Measurements from ENCODE around the gene UNCX.
A peak's percentile ranks its signal among the peaks of the same experiment; 100 is the strongest.

UNCX gene

DNA sequence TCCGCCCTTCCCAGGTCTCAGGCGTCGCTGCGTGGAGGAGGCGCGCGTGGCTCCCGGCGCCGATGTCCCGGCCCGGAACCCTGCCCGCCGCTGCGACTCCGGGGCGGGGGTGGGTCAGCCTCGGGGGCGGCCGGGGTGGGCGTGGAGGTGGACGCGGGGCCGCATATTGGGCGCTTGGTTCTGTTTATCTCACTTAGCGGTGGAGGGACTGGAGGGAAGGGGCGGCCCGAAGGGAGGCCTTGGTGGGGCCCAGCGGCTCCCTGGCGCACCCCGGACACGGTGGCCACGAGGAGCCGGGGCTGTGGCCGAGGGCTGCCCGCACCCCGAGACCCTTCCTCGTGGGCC is 8.6 kb downstream of the UNCX start:
- DNase-seq, result no peak
- intact Hi-C loops (cut with DNase I), result no loop called here

DNA sequence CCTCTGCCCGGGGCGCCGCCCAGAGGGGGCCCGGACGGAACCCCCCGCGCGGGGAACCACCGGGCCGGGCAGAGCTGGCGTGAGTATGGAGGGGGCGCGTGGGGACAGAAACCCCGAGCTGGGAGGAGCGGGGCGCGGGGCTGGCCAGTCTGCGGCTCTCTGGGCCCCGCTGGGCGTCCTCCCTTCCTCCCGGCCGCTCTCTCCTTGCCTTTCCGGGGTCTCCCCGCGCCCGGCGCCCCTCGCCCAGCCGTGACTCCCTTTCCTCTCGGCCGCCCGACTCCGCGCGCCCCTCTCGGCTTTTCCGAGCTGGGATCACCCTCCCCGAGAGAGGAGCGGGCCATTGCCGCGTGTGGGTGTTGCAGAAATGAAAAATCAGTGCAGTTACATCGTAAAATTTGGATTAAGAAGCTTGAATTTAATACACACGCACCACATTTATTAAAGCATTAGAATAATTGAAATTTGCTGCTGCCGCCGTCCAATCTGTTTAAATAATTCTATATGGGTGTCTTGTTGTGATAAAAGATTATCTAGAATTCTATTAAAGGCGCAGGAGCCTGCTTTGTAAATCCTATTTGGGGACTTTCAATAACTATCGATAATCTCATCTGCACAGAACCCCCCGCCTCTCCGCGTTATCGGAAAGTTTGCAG is 9.1 kb downstream of the UNCX start:
- DNase-seq, result peak in 2 of 10 donors; percentile 61 to 70
- intact Hi-C loops (cut with DNase I), result no loop called here

DNA sequence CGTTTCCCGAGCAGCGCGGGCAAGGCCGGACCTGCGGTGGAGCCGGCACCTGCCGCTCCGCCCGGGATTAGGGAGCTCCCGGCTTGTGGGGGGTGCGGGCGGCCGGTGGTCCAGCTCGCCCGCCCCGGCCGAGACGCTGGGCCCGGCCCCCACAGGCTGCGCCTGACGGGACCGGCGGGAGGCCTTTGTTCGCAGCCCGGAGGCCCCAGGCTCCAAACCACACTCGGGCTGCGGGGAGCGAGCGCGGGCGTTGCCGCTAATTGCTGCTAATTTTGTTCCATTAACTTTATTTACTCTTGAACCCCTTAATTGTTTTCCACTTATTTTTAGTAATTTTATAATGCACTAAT is 9.6 kb downstream of the UNCX start:
- intact Hi-C loops (cut with DNase I), result no loop called here
- peak in 3 of 10 donors; percentile 4 to 25 (median 9) for DNase-seq

DNA sequence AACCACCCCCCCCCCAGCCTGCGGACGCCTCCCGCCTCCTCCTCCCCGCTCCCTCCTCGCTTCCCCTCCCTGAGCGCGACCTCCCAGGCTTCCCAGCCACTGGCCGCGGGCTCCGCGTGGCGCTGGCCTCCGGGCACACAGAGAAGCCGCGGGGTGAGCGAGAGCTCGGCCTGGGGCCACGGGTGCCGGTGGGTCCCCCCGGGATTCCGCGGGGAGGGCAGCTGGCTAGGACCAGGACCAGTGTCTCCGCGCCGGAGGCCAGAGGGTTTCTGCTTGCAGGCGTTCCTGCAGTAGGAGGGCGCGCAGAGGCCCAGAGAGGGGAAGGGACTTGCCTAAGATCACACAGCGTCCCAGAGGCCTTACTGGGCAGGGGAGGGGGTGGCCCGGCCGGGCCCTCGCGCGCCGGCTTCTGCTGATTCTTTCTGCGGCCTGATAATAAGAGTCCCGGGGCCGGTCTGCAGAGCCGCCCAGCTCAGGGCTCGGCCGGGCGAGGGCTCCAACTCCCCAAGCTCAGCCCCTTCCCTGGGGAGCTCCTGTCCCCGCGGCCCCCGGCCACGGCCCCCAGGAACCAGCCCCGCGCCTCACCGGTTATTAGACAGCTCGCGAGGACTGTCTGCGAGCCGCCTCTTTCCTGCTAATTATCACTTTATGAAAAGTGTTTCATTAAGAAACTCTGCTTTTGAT is 10.1 kb downstream of the UNCX start:
- intact Hi-C loops (cut with DNase I), result no loop called here
- DNase-seq, result peak in 3 of 10 donors; percentile 16 to 76 (median 61)

DNA sequence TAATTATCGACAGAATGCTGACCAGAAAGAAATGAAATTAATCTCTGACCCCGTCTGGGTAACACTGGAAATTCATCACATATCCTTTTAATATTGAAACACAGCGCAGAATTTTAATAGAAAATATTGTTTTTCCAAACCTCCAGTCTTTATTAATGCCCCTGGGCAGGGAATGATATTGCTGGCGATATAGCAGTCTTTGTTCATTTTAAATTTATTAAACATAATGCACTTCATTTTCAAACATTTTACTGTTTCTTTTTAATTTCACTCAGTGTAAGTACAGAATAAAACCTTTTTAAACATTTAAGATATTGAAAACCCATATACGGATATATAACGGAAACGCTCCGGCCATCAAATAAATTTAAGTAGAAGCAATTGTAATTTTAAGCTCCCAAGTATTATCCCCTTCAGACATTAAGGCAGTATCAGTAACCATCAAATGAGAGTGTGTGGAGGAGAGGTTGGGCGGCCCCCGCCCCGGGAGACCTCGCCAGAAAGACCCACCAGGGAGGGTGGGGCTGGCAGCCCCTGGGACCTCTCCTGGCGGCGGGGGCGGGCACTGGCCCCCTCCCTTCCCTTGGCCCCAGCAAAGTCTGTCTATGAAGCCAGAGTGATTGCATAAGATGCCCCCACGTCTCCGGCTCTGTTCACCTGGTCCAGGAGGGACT is 10.8 kb downstream of the UNCX start:
- intact Hi-C loops (cut with DNase I), result no loop called here
- no peak for DNase-seq

DNA sequence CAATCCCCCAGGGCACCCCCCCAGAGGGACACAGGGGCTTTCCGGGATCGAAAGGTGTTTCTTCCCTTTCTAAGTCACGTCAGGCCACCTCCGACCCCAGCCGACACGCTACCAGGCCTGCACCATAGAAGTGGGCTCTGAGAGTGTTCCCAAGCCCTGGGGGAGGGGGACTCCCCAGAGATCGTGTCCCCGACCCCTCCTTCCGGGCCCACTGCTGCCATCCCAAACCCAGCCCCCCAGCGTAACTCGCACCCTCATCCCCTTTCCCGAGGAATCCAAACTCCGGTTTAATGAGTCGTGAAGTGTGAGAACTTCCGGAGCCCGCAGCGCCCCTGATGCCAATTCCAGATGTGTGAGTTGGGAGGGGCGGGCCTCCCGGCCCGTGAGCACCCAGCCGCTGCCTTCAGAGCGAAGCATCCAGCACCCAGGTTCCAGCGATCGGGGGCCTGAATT is 11.3 kb downstream of the UNCX start:
- intact Hi-C loops (cut with DNase I), result no loop called here
- peak in 2 of 10 donors; percentile 41 to 57 for DNase-seq

DNA sequence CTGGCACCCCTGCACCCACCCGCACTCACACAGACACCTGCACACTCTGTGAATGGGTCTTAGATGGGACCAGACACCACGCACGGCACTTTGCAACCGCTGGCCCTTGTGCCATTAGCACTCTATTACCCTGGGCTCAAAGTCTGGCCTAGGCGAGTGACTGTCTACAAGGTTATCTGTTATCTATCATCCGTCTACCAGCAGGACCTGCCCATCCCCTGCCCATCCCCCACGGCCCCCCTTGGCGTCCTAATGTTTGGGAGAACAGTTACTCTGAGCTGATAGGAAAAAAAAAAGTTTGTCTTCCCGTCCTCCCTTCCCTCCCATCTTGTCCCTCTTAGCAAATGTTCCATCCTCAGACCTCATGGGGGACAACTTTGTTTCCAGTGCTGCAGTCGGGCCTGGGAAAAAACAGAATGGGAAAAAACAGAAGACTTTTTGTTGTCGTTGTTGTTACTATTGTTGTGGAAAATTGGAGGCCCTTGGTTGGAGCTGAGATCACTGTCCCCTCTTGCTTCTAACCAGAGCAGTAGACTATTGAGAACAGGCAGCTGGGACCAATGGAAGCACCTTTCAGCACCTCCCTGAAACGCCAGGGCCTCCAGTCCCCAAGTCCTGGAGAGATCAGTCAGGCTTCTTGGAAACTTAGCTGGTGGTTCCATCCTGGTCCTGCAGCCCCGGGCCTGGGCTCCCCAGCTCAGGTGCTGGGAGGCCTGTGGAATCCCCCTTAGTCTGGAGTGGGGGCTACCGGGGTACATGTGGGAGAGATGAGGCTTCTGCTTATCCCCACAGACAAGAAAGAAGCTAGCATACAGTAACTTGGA is 12.2 kb downstream of the UNCX start:
- peak in 4 of 10 donors; percentile 4 to 58 (median 34) for DNase-seq
- intact Hi-C loops (cut with DNase I), result no loop called here

DNA sequence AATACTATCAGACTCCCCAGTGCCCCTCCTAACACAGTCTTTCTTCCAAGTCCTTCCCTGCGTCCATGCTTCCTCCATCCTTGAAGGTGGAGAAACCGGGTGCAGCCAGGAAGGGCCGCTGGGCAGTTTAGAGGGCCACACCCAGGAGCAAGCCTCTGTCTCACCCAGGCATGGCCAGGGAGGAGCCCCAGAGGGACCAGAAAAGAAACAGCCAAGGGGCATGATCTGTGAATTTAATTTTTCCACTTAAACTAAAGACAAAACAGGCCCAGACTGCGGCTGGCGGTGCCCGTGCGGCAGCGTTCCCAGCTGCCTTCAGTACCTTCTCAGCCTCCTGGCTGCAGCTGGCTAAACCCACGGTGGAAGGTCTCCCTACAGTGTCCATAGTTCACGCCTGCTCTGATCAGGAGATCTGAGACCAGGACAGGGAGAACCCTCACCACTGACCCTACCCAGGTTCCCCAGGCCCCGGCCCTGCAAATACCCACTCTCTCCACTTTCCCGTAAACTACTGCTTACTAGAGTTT is 12.9 kb downstream of the UNCX start:
- intact Hi-C loops (cut with DNase I), result no loop called here
- peak in 2 of 10 donors; percentile 50 to 66 for DNase-seq

DNA sequence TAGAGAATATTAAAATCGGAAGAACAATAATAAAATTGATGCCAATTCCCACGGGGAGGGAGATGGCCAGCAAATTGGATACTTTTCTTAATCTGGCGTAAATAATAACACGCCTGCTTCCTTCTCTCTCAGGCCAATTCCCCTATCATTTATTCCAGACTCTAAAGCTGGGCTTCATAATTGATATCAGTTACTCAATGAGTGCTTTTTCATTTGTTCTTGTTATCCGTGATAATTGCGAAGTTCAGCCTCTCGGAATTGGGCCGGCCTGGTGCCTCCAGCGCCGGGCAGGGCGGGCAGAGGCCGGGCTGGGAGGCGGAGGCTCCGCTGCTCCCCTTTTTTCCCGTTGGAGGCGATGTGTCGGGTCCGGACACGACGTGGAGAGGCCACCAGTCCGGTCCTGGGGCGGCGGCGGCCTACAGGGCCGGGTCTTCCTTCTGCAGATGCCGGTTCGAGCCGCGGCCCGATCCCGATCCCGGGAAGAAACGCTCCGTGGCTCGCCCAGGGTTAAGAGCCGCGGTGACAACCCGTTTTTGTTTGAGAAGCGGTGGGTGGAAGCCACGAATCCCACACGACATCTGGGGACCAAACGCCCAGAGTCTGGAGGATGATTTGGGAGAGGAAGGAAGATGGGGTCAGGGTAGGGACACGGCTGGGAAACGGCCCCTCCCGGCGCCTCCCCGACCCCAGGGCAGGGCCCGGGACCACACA is 13.6 kb downstream of the UNCX start:
- intact Hi-C loops (cut with DNase I), result no loop called here
- DNase-seq, result peak in 2 of 10 donors; percentile 45 to 75

DNA sequence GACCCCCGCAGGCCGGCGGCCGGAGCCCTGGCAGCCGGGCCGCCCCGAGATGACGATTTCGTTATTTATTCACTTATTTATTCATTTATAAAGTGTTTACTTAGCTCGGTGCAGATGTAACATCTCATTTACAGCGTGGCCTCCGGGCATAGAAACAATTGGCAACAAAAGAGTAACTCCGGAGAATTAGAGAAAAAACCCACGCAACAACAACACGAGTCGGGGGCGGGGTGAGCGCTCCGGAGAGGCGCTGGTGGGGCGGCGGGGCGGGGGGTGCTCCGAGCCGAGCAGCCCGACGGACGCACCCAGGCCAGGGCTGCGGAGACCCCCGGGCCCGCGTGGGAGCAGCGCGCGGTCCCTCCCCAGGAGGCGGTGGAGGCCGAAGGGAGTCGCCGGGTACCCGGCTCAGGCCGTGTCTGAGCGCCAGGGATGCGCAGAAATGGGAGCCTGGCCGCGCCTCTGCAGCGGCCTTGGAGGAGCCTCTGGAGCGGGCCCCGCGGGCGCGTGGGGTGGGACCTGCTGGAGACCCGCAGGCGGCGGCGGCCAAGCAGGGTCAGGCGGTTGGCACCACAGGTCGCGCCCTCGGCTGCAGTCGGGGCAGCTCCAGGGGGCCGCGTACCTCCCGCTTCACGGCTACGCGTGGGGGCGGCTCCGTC is 14.3 kb downstream of the UNCX start:
- intact Hi-C loops (cut with DNase I), result no loop called here
- peak in 2 of 10 donors; percentile 47 to 81 for DNase-seq

DNA sequence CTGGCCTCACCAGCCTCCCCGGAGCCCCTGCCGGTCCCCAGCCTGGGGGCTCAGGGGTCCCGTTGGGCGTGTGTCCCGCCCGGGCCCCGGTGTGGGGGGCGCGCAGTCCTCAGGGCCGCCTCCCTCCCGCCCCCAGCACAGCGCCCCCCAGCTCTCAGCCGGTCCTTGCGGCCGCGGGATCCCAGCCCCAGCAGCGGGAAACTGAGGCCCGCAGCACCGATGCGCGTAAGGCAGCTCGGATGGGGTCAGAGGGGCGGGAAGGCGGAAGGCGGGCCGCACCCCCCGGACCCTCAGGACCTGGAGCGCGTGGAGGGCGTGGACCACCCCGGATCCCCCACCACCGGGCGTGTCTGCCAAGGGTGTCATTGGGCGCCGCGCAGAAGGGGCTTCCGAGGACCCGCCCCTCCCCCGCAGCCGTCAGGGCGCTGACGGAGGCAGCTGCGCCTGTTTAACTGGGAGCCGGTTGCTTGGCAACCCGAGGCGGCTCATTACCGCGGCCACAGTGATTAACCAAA is 14.9 kb downstream of the UNCX start:
- peak in 2 of 10 donors; percentile 53 to 75 for DNase-seq

DNA sequence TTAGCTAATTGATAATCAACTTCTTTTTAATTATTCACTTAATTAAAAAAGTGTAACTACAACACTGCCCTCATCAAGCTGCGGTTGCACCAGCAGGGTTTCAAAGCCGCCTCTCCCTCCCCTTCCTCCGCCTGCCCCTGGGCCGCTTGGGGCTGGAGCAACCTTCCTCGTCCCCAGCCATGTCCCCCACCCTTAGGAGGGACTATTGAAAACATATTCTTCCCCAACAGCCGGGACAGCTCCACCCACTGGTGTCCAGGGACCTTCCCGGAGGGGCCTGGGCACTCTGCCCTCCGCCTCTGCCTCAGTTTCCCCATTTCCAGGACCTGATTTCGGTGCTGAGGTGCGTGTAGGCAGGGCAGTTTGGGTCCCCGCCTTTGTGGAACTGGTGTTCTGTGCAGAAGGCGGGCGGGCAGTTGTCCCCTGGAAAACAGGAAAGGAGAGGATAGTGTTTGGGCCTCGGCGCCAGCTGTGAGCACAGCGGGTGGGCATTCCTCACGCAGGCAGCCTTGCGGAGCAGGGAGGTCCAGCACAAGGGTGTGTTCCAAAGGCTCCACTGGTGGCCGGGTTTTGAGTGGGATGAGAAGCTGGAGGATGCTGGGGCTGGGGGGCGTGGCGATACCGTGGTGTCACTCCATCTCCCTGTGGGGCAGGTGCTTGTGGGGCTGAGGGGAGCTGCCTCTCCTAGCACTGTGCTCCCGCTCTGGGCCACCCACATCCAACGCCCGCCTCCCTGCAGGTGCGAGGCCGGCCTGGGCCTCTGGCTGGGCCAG is 15.7 kb downstream of the UNCX start:
- peak in 3 of 10 donors; percentile 60 to 65 (median 61) for DNase-seq
- intact Hi-C loops (cut with DNase I), result no loop called here

More for the DNA sequence above, 14.9 kb downstream of the UNCX start:
- intact Hi-C loops (cut with DNase I), result no loop called here

DNA sequence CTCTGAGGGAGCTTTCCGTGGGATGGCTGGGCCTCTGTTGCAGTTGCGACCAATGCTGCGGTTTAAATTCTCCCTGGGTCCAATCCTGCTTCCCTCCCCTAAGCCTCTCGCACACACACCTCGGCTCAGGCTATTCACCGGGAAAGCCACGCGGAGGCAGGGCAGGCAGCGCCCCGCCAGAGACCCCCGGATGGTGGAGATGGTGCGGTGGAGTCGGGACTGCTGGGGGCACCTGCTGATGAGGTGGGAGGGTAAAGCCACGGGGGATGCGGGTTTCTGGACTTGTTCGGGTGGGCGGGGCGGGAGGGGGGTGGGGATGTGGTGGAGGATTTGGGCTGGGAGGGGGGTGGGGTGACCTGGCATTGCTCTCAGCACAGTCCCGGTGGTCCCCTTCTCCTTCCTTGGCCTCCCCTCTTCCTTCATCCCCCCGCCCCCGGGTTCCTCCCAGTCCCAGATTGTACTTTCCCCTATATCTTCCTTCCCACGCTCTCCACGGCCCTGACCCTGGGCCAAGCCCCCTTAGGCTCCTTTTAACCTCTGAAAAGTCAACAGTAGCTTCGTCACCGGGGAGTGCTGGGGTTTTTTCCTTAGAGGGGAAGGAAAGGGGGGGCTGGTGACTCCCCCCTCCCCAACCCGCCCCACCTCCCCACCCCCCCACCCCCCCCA is 16.4 kb downstream of the UNCX start:
- intact Hi-C loops (cut with DNase I), result no loop called here
- peak in 3 of 10 donors; percentile 10 to 49 (median 32) for DNase-seq

DNA sequence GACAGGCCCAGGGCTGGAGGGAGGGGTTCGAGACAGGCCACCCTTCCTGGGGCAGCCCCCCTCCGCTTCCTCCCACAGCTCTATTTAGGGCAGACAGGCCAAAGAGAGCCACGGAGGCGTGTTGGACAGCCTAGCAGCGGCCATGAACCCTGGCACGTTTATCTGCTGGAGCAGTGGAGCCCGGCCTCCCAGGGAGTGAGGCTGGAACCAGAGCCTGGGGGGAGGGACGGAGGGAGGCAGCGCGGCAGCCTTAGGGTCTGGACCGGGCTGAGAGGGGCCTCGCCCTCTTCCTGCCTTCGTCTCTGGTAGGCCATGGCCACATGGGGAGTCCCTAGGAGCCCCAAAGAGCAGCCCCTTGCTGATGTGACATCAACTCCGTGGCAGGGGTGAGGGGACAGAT is 17.1 kb downstream of the UNCX start:
- intact Hi-C loops (cut with DNase I), result no loop called here

DNA sequence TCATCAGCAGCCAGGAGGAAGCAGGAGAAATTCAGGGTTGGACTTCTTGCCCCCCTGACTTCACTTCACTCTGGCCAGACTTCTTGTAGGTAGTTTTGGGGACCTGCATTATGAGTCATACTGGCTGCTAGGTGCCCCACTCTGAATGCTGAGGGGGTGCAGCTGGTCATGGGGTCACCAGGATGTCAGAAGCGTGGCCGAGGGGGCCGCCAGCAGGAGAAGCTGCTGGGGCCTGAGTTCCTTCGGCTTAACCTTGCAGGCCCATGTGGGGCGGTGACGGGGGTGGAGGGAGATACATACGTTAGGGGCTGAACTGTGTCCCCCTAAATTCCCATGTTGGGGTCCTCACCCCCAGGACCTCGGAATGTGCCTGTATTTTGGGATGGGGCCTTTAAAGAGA is 18.2 kb downstream of the UNCX start:
- intact Hi-C loops (cut with DNase I), result no loop called here
- DNase-seq, result peak in 3 of 10 donors; percentile 17 to 78 (median 29)

More for the DNA sequence above, 17.1 kb downstream of the UNCX start:
- DNase-seq, result peak in 3 of 10 donors; percentile 40 to 76 (median 68)

DNA sequence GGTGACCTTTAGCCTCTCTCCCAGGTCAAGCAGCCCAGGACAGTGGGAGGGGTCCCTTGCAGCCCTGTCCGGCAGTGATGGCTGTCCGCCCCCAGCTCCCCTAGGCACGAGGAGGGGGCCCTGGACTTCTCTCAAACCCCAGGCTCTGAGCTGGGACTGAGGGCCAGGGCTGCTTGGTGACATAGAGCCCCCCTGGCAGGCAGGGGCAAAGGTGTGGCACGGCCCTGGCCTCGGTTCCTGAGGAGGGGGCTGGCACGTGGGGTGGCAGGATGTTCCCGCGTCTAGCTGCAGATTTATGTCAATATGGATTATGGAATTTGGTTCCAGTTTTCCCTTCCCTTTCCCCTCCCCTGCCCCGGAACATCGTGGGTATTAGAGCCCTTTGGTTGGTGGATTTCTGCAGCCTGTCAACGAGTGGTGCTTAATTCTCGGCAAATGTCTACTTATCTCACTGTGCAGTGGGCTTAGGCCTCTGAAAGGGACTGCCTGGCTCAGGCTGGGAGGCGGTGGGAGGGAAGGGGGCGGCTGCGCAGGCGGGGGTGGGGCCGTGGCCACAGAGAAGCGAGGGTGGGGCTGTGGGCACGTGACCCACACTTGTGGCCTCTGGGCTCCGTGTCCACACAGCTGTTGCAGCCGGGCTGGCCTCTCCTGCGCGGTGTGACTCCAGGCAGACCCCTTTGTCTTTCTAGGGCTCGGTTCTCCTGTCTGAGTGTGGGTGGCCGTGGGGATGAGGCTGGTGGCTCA is 19.3 kb downstream of the UNCX start:
- DNase-seq, result peak in 3 of 10 donors; percentile 44 to 64 (median 59)
- intact Hi-C loops (cut with DNase I), result no loop called here

DNA sequence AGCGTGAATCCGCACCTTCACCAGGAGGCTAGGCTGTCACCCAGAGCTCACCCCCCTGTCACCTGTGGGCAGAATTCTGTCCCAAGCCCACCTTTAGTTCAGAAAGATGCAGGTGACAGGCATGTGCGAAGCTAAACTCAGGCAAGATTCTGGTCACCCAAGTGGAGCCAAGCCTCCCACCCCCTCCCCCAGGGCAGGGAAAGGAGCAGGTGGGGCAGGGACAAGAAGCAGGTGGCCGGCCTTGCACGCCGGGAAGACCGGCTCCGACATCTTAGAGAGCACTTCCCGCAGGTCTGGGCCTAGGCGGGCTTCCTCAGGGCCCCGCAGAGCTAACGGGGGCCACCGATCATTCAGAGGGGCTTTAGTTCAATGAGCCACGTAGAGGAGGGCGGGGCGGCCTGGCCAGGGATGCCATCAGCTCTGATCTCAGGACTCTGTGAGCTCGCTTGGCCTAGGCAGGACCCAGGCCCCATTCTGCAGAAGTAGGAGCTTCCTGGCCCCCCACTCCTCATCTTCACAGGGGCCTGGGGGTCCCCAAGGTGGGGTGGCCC is 19.9 kb downstream of the UNCX start:
- peak in 3 of 10 donors; percentile 35 to 65 (median 64) for DNase-seq

More for the DNA sequence above, 19.9 kb downstream of the UNCX start:
- intact Hi-C loops (cut with DNase I), result no loop called here
